ENCODE data around the gene ROBO1.

Gene ROBO1

GRCh38 chr3:79041621-79042020 is 726.2 kb downstream of the ROBO1 start:
- no peak for DNase-seq

- no peak for DNase-seq
These were observed 727.1 kb downstream of the ROBO1 start for GRCh38 chr3:79040701-79041100.

- DNase-seq = no peak
These were observed 727.7 kb downstream of the ROBO1 start for GRCh38 chr3:79040091-79040490.

GRCh38 chr3:79039192-79039591 is 728.6 kb downstream of the ROBO1 start:
- DNase-seq = no peak

GRCh38 chr3:79038636-79039035 is 729.2 kb downstream of the ROBO1 start:
- no peak for DNase-seq

GRCh38 chr3:79038057-79038456 is 729.7 kb downstream of the ROBO1 start:
- no peak for DNase-seq

- peak; percentile 47 for DNase-seq
These were observed 735.0 kb downstream of the ROBO1 start for GRCh38 chr3:79032686-79033318.

GRCh38 chr3:79030157-79030556 is 737.6 kb downstream of the ROBO1 start:
- DNase-seq = no peak

- no peak for DNase-seq
These were observed 738.9 kb downstream of the ROBO1 start for GRCh38 chr3:79028916-79029315.

GRCh38 chr3:79027593-79027992 is 740.2 kb downstream of the ROBO1 start:
- no peak for DNase-seq

GRCh38 chr3:79019924-79020173 is 747.9 kb downstream of the ROBO1 start:
- DNase-seq = no peak

- DNase-seq = peak; percentile 7
These were observed 748.5 kb downstream of the ROBO1 start for GRCh38 chr3:79019137-79019923.

- peak; percentile 7 for DNase-seq
These were observed 749.1 kb downstream of the ROBO1 start for GRCh38 chr3:79018671-79019136.

GRCh38 chr3:79018265-79018664 is 749.5 kb downstream of the ROBO1 start:
- DNase-seq = no peak

GRCh38 chr3:79016587-79017376 is 751.0 kb downstream of the ROBO1 start:
- DNase-seq = no peak

- no peak for DNase-seq
These were observed 751.9 kb downstream of the ROBO1 start for GRCh38 chr3:79015854-79016253.

- DNase-seq = no peak
These were observed 754.8 kb downstream of the ROBO1 start for GRCh38 chr3:79012946-79013362.

- DNase-seq = no peak
These were observed 755.3 kb downstream of the ROBO1 start for GRCh38 chr3:79012530-79012913.

GRCh38 chr3:79011821-79012529 is 755.8 kb downstream of the ROBO1 start:
- DNase-seq = no peak

GRCh38 chr3:79009861-79010260 is 757.9 kb downstream of the ROBO1 start:
- DNase-seq = no peak

GRCh38 chr3:79006077-79006476 is 761.7 kb downstream of the ROBO1 start:
- no peak for DNase-seq

GRCh38 chr3:79005084-79005483 is 762.7 kb downstream of the ROBO1 start:
- no peak for DNase-seq

- DNase-seq = no peak
These were observed 763.8 kb downstream of the ROBO1 start for GRCh38 chr3:79003994-79004393.

Data from RPMI8226 (cell line).